H1 (cell line): Measurements from ENCODE around the gene PAQR7. TPM values are rescaled to one million over a fixed set of nuclear protein-coding genes. Genes with fewer than 3 reads are reported as not detected.

ENCODE experiments used
- CTCF ChIA-PET: fragments of 300-600 bp; sonication (Branson Sonifier 250); formaldehyde crosslinking; loops from one replicate; lab custom pipeline; 2021; ENCODE audit not compliant: partially characterized antibody; lab: Charles Lee
- POLR2A ChIA-PET: fragments of 300-600 bp; sonication (Branson Sonifier 250); formaldehyde crosslinking; loops from one replicate; lab custom pipeline; 2021; ENCODE audit warnings: inconsistent platforms; ENCODE audit not compliant: partially characterized antibody; lab: Charles Lee
- DNase-seq, 2 experiments: peaks; one replicate each; pipeline versions ENCODE4 v3.0.0 to v3.0.0-alpha.2; 2010 to 2022; ENCODE audit warnings: low spot score in 2 of 2, low read depth in 1 of 2, mixed read lengths in 1 of 2
- FAIRE-seq: peaks from 2 replicates; lab custom pipeline; 2011; peaks lifted over from hg19 to GRCh38; lab: Jason Lieb, UNC
- H2AFZ ChIP-seq: 2 replicates; pipeline ENCODE4 v1.8.1; 2012; ENCODE audit warnings: low read length, inconsistent platforms
- H2AK5ac ChIP-seq: 2 replicates; pipeline ENCODE4 v1.6.1; 2013; ENCODE audit warnings: low read depth, low read length
- H2BK120ac ChIP-seq: replicated peaks from 2 replicates; pipeline ENCODE3; 2013; ENCODE audit warnings: low read depth, low read length, inconsistent platforms
- H2BK12ac ChIP-seq: 2 replicates; pipeline ENCODE4 v1.6.1; 2013; ENCODE audit warnings: low read depth, low read length
- H2BK15ac ChIP-seq: 2 replicates; pipeline ENCODE4 v1.6.1; 2013; ENCODE audit warnings: low read length
- H2BK20ac ChIP-seq: 2 replicates; pipeline ENCODE4 v1.6.1; 2013; ENCODE audit warnings: low read length
- H2BK5ac ChIP-seq: 2 replicates; pipeline ENCODE4 v1.6.1; 2013; ENCODE audit warnings: low read depth, low read length
- H3K14ac ChIP-seq: 2 replicates; pipeline ENCODE4 v1.6.1; 2013; ENCODE audit warnings: inconsistent platforms; ENCODE audit not compliant: insufficient read length
- H3K18ac ChIP-seq: 2 replicates; pipeline ENCODE4 v1.6.1; 2013; ENCODE audit warnings: low read length; ENCODE audit errors: extremely low read depth
- H3K23ac ChIP-seq: 2 replicates; pipeline ENCODE4 v1.6.1; 2013; ENCODE audit warnings: inconsistent platforms; ENCODE audit not compliant: insufficient read length
- H3K23me2 ChIP-seq: 2 replicates; pipeline ENCODE4 v1.6.1; 2013; ENCODE audit warnings: low read depth, low read length
- H3K27ac ChIP-seq: 2 replicates; pipeline ENCODE4 v1.6.1; 2011; ENCODE audit warnings: low read depth, low read length, inconsistent platforms
- H3K27me3 ChIP-seq, 4 experiments: replicated peaks in 1 of 4; 1 replicate in 1 of 4; 2 replicates in 3 of 4; pipeline versions ENCODE4 v1.6.1 to v1.8.1; 2011 to 2013; ENCODE audit warnings: low read length in 3 of 4, mild to moderate bottlenecking in 3 of 4, inconsistent platforms in 2 of 4, mixed read lengths in 2 of 4, moderate library complexity in 1 of 4; ENCODE audit not compliant: control insufficient read depth in 3 of 4, insufficient read depth in 3 of 4; ENCODE audit errors: extremely low read depth in 1 of 4
- H3K36me3 ChIP-seq, 4 experiments: 2 replicates each; pipeline versions ENCODE4 v1.6.1 to v1.8.1; 2011 to 2013; ENCODE audit warnings: mild to moderate bottlenecking in 4 of 4, low read length in 3 of 4, moderate library complexity in 2 of 4, control low read depth in 1 of 4, inconsistent platforms in 1 of 4; ENCODE audit not compliant: insufficient read depth in 4 of 4, control insufficient read depth in 2 of 4
- H3K4ac ChIP-seq: replicated peaks from 2 replicates; pipeline ENCODE3; 2013; ENCODE audit warnings: low read length, low read depth, mixed read lengths, inconsistent platforms; ENCODE audit not compliant: insufficient read length
- H3K4me1 ChIP-seq, 4 experiments: replicated peaks in 1 of 4; 1 replicate in 1 of 4; 2 replicates in 3 of 4; pipeline versions ENCODE4 v1.6.1 to v1.8.1; 2011 to 2013; ENCODE audit warnings: low read length in 3 of 4, inconsistent platforms in 2 of 4, mixed read lengths in 1 of 4; ENCODE audit not compliant: insufficient read depth in 4 of 4, control insufficient read depth in 3 of 4
- H3K4me2 ChIP-seq, 2 experiments: 2 replicates each; pipeline versions ENCODE4 v1.6.1 to v1.8.1; 2011 to 2013; ENCODE audit warnings: low read depth in 2 of 2, low read length in 2 of 2, control low read depth in 1 of 2, inconsistent platforms in 1 of 2, mild to moderate bottlenecking in 1 of 2; ENCODE audit not compliant: insufficient read depth in 1 of 2
- H3K4me3 ChIP-seq, 4 experiments: fragments of 200-600, 300-600 bp in 1 of 4; sonication (generic), shearing (Covaris generic), sonication (Bioruptor Twin) in 1 of 4; 2 replicates each; pipeline versions ENCODE4 v1.5.1 to v1.8.1; 2011 to 2016; ENCODE audit warnings: low read length in 4 of 4, low read depth in 3 of 4, control low read depth in 2 of 4, inconsistent platforms in 2 of 4, mild to moderate bottlenecking in 2 of 4, mixed read lengths in 1 of 4, moderate library complexity in 1 of 4; ENCODE audit not compliant: insufficient read depth in 2 of 4; ENCODE audit errors: extremely low read depth in 1 of 4
- H3K56ac ChIP-seq: replicated peaks from 2 replicates; pipeline ENCODE3; 2013; ENCODE audit warnings: low read depth, mild to moderate bottlenecking, mixed read lengths, low read length, inconsistent platforms; ENCODE audit not compliant: insufficient read length
- H3K79me1 ChIP-seq: 2 replicates; pipeline ENCODE4 v1.6.1; 2013; ENCODE audit warnings: low read depth, low read length, control low read depth
- H3K79me2 ChIP-seq, 2 experiments: 2 replicates each; pipeline versions ENCODE4 v1.6.1 to v1.8.1; 2012 to 2013; ENCODE audit warnings: low read length in 2 of 2, mild to moderate bottlenecking in 2 of 2, inconsistent platforms in 1 of 2; ENCODE audit not compliant: insufficient read depth in 2 of 2, control insufficient read depth in 1 of 2
- H3K9ac ChIP-seq, 4 experiments: replicated peaks in 1 of 4; 1 replicate in 1 of 4; 2 replicates in 3 of 4; pipeline versions ENCODE4 v1.6.1 to v1.8.1; 2011 to 2013; ENCODE audit warnings: low read depth in 3 of 4, low read length in 3 of 4, control low read depth in 2 of 4, mild to moderate bottlenecking in 2 of 4, moderate library complexity in 2 of 4, inconsistent platforms in 1 of 4; ENCODE audit errors: extremely low read depth in 1 of 4
- H3K9me3 ChIP-seq, 2 experiments: 2 replicates each; pipeline versions ENCODE4 v1.6.1 to v1.8.1; 2012 to 2013; ENCODE audit warnings: mild to moderate bottlenecking in 2 of 2, moderate library complexity in 2 of 2, control low read depth in 1 of 2, inconsistent platforms in 1 of 2, low read depth in 1 of 2, low read length in 1 of 2, mixed read lengths in 1 of 2; ENCODE audit not compliant: insufficient read depth in 2 of 2
- H4K20me1 ChIP-seq, 2 experiments: replicated peaks in 1 of 2; 2 replicates each; pipeline versions ENCODE3 to v1.8.1; 2011 to 2013; ENCODE audit warnings: inconsistent platforms in 2 of 2, low read length in 2 of 2, mild to moderate bottlenecking in 1 of 2; ENCODE audit not compliant: insufficient read depth in 2 of 2, control insufficient read depth in 1 of 2
- H4K5ac ChIP-seq: 2 replicates; pipeline ENCODE4 v1.6.1; 2013; ENCODE audit warnings: low read length, low read depth, mixed read lengths, inconsistent platforms; ENCODE audit not compliant: insufficient read length
- H4K8ac ChIP-seq: 2 replicates; pipeline ENCODE4 v1.8.0; 2013; ENCODE audit warnings: mild to moderate bottlenecking, moderate library complexity, low read length, inconsistent platforms; ENCODE audit not compliant: insufficient read depth; ENCODE audit errors: extremely low read depth
- H4K91ac ChIP-seq: replicated peaks from 2 replicates; pipeline ENCODE3; 2013; ENCODE audit warnings: low read length, mixed read lengths, inconsistent platforms; ENCODE audit not compliant: insufficient read length
- EGR1 ChIP-seq: IDR thresholded peaks from 2 replicates; pipeline ENCODE4 v1.6.1; 2011; ENCODE audit warnings: low read depth, low read length, borderline replicate concordance
- TBP ChIP-seq: IDR thresholded peaks from 2 replicates; pipeline ENCODE4 v1.6.1; 2011; ENCODE audit warnings: low read depth, low read length, improper control_type of control experiment
- WGBS, 2 experiments: shearing (Covaris generic) in 1 of 2; methylation state at CpG; one replicate each; pipeline versions ENCODE4 v1.1.6 to v1.1.7; 2013 to 2015; ENCODE audit warnings: low lambda C conversion rate in 2 of 2, mixed read lengths in 2 of 2, inconsistent platforms in 1 of 2, low coverage in 1 of 2, missing lambda C conversion rate in 1 of 2; ENCODE audit not compliant: insufficient replicate concordance in 2 of 2, insufficient coverage in 1 of 2, insufficient read length in 1 of 2; ENCODE audit errors: extremely low coverage in 1 of 2, missing lambda C conversion rate in 1 of 2; 5-methylcytosine and 5-hydroxymethylcytosine counted together
- polyA plus RNA-seq, 7 experiments: library from polyadenylated mRNA; depleted of rRNA in 3 of 7; stranded (reverse) in 5 of 7; unstranded in 2 of 7; fragments of >200 nt in 5 of 7; fragments of 200-250 nt in 2 of 7; gene quantifications; 1 replicate in 5 of 7; 2 replicates in 1 of 7; 4 replicates in 1 of 7; pipeline versions ENCODE4 v1.2.1 to v1.2.3, GENCODE V29; 2011 to 2013; ENCODE audit warnings: missing spikeins in 2 of 7, mixed read lengths in 2 of 7
- total RNA-seq: library from RNA; stranded (reverse); fragmentation: NEBNext Ultra II Directional; extraction: Animal tissue kit (Norgen Biotek cat#: 25700); gene quantifications from 2 replicates; pipeline ENCODE4 v1.2.1, GENCODE V29; 2021

Gene PAQR7
- total and polyA plus RNA-seq, 2 of the 8 experiments (the other 6 are each of a cell fraction or from before 2014, with no cell fraction given) = 7.3 to 7.4 TPM

GRCh38 chr1:25874635-25875153, 814 bp downstream of the PAQR7 start:
- peak overlapping the region; percentile 48 for H3K18ac ChIP-seq
- TF ChIP-seq TBP (peak; percentile 3; the same call in 1 of the 2 replicates), EGR1 (no peak)
- WGBS, 2 experiments = 47% methylated on average over 8 of the region's 8 CpGs; no CpG with 5 or more reads in 1 of the 2 experiments
- DNase-seq = no peak
- no peak for FAIRE-seq
- peaks cover 8% of the 10 kb centered on the region for H3K23me2 ChIP-seq
- peak overlapping the region; percentile 65; the same call in 1 of the 2 replicates for H2BK15ac ChIP-seq
- peaks cover 0 to 16% (median 11%) of the 10 kb centered on the region in 4 experiments; a peak in 5 of 7 replicates for H3K4me1 ChIP-seq
- no peak overlapping the region for H2BK20ac ChIP-seq
- peak overlapping the region; percentile 30 for H4K91ac ChIP-seq
- peaks cover 2% of the 10 kb centered on the region for H3K79me1 ChIP-seq
- H2AFZ ChIP-seq = no peak overlapping the region
- no peak overlapping the region for H2BK120ac ChIP-seq
- POLR2A ChIA-PET = interaction anchor here (0.7 to 4.1 kb wide), 22 partner anchors 8 to 161 kb away, joined by 3 to 29 read pairs (median 6); partner anchors contain the start of genes MTFR1L, PAFAH2 and STMN1
- H2AK5ac ChIP-seq = no peak overlapping the region
- peak overlapping the region; percentile 66; the same call in 1 of the 2 replicates for H2BK5ac ChIP-seq
- peak overlapping the region; percentile 19 for H4K5ac ChIP-seq
- no peak overlapping the region for H3K4ac ChIP-seq
- H3K9ac ChIP-seq = peak overlapping the region in 1 of 4 experiments; percentile 20; a peak in 1 of 7 replicates
- no peak overlapping the region for H4K8ac ChIP-seq
- H3K27me3 ChIP-seq = peaks cover 0 to 3% (median 1%) of the 10 kb centered on the region in 4 experiments; a peak in 4 of 7 replicates
- no peaks in the 10 kb centered on the region for H4K20me1 ChIP-seq
- H3K14ac ChIP-seq = no peak overlapping the region
- H3K27ac ChIP-seq = no peak overlapping the region
- H3K4me3 ChIP-seq = peak overlapping the region; percentile 26 to 69 (median 48)
- no peaks in the 10 kb centered on the region for H3K79me2 ChIP-seq
- no peaks in the 10 kb centered on the region for H3K9me3 ChIP-seq
- H3K23ac ChIP-seq = no peak overlapping the region
- H3K4me2 ChIP-seq = peak overlapping the region; percentile 68 to 79
- CTCF ChIA-PET = interaction anchor here (1.1 to 4.0 kb wide), 6 partner anchors 13 to 142 kb away, joined by 3 to 25 read pairs (median 8); partner anchors contain the start of gene PAFAH2
- no peak overlapping the region for H3K56ac ChIP-seq
- peak overlapping the region; percentile 27; the same call in 1 of the 2 replicates for H2BK12ac ChIP-seq
- no peaks in the 10 kb centered on the region for H3K36me3 ChIP-seq
